OCI-M2 (cell line): ENCODE data around the gene LCAT.

ENCODE experiments used
- DNase-seq: peaks from one replicate; lab custom pipeline; 2025; ENCODE audit not compliant: unreplicated experiment; lab: John Stamatoyannopoulos, UW

LCAT gene

DNA sequence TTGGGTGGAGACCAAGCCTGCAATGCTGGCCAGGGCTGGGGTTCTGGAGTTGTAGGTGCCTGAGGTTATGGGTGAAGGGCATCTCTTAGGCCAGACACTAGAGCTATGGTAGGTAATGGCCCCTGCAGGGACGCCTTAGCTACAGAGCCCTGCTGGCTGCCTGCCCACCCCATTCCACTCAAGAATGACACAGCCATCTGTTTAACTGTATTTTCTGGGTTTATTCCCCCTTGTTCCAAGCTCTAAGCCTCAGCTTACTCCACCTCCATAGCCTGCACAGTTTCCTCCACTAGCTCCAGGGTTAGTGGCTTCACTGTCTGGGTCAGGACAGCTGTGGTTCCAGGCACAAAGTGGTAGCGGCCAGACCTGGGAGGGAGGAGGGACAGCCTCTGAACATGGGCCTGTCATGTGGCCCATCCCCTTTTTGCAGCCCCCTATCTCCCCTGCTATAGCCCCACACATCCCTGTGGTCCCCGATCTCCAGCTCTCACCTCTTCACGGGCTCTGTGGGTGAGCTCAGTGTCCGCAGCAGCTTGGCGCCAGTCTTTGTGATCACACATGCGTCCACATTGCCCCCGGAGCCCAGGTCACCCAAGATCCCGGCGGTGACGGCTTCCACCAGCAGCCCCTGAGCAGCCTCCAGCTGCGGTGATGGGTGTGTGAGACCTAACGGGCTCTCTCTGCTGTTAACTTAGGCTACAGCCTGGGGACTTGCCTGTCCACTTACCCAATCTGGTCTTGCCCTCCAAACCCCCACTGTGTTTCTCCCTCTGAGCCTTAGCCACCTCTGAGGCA, 9.4 kb downstream of the LCAT start:
- no peak for DNase-seq

DNA sequence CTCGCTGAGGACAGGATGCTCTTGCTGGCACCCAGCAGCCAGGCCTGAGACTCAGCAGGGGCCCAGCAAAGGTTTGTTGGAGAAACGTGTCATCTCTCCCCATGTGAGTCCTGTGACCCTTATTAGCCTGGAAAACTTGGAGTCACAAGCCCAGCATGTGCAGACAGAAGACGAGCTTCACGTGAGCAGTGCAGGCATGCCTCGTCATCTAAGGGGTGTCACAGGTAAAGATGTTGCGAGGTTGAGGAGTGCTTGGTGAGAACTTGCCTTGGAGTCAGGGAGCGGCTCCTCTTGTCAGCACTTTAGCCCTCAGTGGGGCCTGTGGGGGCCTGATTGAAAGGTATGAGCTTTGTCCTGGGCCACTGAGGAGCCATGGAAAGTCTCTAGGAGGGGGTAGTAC, 10.1 kb downstream of the LCAT start:
- DNase-seq = no peak

DNA sequence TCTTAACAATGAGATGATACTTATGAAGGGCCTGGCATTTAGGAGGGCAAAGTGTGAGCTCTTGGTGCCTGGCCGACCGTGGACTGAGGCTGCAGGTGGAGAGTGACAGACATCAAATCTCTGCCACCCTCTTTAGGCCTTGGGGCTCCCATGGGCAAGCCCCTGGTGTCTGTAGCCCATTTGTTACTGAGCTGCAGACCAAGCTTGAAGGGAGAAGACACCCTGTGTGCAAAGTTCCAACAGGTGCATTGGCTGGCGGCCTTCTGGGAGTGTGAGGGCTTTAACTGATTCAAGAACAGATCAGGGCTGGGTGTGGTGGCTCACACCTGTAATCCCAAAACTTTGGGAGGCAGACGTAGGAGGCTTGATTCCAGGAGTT, 11.5 kb downstream of the LCAT start:
- no peak for DNase-seq

DNA sequence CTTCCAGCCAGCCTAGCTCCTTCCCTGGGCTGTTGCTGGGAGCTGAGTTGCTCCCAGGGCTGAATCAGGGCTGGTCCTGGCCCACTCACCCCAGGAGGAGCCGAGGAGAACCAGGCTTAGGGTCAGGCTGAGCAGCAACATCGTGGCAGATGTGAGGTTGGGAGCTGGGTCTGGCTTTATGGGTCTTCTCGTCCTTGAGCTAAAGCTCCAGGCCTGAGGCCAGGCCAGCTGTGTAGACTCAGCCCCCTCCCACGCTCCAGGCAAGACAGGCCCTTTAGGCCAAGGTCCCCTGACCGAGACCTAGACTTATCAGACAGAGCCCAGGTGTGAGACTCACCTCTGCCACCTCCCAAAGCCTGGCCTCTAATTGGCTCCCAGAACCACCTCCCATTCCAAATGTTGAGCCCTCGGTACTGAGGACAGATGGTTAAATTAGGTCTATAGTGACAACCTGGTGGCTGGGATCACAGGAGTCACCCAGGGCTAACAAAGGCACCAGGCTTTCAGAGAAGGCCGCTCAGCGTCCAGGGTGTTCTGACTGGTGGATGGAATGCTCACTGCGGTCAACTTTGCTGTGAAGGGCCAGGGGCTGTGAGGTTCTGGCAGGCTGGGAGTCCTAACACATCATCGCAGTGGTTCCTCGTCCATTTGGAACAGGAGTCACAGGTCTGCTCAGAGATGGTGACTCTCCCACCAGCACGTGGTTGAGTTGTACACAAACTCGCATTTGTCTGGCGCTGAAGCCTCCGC, 12.0 kb downstream of the LCAT start, which contains the start of gene CTRL:
CTRL (minus strand) TSS at position 151 of the 750 bp plus-strand sequence; CDS start at position 141, 10 bp downstream.
- no peak for DNase-seq

DNA sequence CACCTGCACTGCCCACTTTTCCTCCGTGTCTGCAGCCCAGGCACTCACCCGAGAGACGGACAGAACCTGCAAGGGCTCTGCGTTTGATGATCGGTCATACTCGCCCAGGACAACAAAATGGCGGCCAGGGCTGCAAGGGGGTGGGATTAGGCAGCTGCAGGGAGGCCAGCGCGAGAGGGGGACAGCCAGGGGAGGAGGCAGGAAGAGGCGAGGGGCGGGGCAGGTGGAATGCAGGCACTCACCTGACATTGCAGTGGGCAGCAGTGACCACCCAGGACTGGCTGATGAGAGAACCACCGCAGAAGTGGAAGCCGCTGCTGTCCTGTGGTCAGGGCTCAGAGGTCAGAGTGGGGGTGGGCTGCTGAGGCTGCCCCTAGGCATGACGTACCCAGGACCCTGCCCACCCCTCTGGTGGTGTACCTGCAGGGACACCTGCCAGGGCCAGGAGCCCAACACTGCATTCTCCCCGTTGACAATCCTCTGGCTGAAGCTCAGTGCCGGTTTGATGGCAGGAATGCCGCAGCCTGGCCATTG, 13.2 kb downstream of the LCAT start:
- no peak for DNase-seq

DNA sequence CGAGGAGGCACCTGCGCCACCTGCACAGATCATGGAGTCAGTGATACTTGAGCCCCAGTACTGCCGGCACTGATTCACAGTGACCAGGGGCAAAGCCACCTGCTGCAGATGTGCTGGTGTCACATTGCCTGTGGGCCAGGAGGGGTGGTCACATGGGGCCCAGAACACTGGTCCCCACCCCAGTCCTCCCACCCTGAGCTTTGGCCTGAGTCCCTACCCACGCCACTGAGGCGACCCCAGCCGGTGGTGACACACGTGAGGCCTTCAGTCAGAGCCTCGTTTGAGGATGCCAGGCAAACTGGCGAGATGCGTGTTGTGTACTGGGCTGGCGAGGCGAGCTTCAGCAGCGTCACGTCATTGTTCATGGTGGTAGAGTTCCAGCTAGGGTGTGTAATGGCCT, 13.7 kb downstream of the LCAT start:
- DNase-seq = no peak

DNA sequence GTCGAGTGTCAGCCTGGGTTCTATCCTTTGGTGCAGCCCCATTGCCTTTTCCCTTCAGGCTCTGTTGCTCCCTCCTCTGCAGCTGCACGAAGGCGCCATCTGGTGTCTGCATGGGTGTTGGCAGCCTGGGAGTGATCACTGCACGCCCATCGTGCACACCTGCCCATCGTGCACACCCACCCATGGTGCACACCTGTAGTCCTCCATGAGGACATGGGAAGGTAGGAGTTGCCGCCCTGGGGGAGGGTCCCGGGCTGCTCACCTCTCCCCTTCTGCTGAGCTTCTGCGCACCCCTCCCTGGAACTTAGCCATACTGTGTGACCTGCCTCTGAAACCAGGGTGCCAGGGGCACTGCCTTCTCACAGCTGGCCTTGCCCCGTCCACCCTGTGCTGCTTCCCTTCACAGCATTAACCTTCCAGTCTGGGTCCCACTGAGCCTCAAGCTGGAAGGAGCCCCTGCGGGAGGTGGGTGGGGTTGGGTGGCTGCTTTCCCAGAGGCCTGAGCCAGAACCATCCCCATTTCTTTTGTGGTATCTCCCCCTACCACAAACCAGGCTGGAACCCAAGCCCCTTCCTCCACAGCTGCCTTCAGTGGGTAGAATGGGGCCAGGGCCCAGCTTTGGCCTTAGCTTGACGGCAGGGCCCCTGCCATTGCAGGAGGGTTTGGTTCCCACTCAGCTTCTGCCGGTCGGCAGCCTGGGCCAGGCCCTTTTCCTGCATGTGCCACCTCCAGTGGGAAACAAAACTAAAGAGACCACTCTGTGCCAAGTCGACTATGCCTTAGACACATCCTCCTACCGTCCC, 15.2 kb downstream of the LCAT start:
- no peak for DNase-seq

DNA sequence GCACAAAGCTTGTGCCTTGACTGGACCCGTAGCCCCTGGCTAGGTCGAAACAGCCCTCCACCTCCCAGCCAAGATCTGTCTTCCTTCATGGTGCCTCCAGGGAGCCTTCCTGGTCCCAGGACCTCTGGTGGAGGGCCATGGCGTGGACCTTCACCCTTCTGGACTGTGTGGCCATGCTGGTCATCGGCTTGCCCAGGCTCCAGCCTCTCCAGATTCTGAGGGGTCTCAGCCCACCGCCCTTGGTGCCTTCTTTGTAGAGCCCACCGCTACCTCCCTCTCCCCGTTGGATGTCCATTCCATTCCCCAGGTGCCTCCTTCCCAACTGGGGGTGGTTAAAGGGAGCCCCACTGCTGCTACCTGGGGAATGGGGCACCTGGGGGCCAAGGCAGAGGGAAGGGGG, 15.8 kb downstream of the LCAT start:
- no peak for DNase-seq

DNA sequence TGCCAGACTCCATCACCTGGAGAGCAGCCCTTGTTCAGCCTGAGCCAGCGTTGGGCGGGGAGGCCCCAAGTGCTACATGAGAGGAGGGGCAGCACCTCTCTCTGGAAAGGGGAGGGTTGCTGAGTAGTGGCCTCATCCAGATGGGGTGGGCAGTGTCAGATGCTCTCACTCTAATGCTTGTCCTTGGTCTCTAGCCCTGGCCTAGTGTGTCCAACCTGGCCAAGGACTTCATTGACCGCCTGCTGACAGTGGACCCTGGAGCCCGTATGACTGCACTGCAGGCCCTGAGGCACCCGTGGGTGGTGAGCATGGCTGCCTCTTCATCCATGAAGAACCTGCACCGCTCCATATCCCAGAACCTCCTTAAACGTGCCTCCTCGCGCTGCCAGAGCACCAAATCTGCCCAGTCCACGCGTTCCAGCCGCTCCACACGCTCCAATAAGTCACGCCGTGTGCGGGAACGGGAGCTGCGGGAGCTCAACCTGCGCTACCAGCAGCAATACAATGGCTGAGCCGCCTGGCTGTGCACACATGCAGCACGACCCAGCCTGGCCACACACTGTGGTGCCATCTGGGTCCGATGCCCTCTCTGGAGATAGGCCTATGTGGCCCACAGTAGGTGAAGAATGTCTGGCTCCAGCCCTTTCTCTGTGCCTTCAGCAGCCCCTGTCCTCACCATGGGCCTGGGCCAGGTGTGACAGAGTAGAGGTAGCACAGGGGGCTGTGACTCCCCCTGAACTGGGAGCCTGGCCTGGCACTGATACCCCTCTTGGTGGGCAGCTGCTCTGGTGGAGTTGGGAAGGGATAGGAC, 16.6 kb downstream of the LCAT start:
- no peak for DNase-seq

DNA sequence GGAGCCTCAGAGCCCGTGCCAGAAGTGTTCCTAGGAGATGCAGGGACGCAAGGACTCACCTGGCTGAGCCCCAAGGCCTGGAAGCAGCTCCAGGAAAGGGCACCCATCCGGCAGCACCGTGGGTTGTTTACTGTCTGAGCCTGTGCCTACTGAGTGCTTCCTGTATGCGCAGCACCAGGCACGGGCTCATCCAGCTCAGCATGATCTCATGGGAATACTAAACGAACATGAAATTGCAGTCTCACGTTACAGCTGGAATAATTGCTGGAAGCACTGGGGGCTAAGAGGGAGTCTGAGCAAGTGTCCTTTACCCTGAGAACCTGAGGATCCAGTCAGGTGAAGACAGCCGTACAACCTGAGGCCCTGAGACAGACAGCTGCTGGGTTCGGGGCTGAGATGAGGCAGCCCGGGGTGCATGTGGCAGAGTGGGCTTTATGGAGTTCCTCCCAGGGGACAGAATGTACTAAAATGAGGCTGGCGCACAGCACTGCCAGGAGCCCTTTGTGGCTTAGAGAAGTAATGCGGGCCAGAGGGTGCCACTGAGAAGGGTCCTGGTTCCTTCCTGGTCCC, 17.7 kb downstream of the LCAT start:
- no peak for DNase-seq

DNA sequence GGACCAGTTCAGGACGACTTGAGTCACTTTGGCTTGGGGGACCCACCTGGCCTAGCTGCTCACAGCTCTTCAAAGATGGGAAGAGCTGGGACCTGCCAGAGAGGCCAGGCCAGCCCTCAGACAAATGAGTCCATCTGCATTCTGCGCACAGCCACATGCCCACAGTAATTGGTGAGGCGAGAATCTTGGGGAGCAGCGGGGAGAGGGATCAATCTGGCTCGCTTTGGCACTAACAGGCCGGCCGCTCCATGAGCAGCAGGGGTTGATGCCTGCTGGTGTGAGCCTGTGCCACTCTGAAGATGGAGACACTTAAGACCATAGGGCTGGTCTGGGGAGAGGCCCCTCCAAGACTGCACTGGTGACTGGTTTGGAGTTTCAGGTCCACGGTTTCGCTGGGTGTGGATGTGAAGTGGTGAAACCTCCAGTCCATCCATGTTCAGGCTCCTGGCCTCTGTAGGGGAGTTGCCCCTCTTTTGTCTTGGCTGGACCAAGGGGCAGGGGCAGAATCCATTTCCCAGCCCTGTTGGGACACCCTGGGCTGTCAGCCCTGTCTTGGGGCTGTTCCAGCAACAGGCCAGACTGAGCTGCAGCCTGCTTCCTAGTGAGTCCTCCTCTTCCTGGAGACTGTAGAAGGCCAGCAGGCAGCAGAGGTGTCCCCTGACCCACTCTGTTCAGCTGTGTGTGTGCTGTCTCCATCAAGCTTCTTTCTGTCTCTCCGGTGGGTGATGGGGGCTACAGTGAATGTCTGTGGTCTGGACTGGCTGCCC, 19.6 kb downstream of the LCAT start:
- no peak for DNase-seq

DNA sequence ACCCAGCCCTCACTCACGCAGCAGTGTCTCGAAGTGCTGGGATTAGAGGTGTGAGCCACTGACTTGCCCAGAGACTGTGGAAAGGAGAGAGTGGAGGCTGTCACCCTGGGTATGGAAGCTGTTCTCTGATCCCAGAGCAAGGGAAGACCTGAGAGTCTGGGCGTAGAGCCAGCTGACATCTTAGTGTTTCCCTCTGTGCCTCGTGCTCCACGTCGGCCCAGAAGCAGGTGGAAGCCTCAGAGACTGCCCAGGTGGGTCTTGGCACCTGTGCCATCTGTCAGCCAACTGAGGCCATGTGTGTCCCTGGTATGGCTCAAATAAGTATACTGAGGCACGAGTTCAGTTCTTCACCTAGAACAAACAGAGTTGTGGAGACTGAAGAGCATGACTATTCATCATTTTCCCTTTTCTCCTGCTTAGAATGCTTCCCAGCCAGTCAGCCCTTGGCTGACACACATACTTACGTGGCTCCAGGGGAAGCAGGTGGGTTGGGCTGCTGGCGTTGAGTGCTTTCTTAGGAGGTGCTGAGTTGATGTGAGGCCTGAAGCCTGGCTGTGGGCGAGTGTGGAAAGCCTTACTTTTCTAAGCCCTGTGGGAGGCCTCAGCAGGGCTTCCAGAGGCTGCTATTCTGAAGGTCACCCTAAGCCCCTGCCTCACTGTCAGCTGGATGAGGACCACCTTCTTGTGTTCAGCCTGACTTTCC, 20.4 kb downstream of the LCAT start:
- no peak for DNase-seq

DNA sequence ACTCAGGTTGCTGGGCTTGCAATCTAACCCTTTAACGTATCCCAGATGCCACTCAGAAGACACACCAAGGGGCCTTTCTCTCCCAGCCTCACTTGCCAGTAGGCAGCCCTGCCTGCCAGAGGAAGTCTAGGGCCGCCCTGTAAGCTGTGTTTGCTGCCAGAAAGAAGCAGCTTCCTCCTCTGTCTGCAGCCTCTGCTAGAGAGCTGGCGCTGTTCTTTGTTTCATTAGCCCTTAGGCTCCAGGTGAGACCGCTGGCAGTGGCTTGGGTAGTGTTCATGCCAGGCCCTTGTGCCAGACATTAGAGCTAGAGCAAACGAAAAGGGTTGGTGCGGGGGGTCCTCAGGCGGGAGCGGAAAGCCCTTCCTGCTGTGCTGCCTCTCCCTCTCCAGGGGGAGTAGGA, 21.2 kb downstream of the LCAT start:
- no peak for DNase-seq

DNA sequence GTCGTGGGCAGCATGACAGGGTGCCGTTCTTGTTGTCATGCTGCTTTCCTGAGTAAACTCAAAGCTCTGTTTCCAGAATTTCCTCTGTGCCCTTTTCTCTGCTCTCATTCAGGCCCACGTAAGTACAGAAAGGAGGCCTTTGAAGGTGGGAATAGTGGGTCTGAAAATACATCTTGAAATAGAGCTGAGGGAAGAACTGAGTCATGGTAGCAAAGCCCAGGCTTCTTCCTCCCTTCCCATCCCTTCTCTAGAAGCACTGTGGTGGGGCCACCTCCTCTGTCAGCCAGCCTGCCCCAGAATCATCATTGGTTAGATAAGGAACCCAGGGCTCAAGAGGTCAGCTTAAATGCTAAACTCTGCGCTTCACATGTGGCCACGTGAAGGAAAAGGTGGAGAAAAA, 21.7 kb downstream of the LCAT start:
- no peak for DNase-seq

DNA sequence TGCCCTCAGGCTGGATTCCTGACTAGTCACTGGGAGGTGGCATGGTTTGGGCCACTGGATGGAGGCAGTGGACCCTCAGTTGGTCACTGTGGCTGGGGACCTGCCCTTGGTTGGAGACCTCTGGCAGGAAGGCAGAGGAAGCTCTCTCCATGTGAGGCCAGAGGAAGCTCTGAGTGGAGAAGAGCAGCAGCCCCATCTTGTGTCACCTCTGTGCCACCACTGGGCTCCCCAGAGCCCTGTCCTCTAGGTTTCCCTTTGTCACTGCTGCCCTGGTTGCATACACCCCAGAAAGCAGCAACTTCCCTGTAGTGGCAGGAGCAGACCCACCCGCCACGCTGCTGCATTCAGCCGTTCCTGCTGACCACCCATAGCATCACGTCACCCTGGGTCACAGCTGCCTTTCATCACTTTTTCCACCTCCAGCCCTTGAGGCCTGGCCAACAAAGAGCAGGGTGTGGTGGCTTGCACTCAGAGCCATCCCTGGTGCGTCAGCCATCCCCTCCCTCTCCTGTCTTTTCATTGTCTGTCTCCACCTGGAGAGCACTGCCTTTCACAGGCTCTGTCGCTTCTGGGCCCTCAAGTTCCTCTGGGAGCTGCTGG, 24.2 kb downstream of the LCAT start:
- no peak for DNase-seq

DNA sequence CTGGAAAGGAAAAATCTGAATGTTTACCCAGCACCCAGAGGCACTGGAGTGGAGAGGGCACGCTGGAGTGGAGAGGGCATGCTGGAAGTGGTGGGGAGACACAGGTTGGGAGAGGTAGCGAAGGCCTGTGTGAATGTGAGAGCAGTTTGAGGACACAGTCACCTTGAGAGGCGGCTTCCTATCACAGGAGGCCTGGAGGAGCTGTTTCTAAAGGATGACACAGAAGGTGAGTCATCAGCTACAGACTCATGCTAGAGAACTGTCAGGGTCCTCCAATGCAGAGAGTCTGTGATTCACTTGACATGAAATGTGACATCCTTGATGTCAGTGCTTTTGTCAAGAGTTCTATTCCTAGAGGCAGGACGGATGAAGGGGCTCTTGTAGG, 26.1 kb downstream of the LCAT start:
- no peak for DNase-seq

DNA sequence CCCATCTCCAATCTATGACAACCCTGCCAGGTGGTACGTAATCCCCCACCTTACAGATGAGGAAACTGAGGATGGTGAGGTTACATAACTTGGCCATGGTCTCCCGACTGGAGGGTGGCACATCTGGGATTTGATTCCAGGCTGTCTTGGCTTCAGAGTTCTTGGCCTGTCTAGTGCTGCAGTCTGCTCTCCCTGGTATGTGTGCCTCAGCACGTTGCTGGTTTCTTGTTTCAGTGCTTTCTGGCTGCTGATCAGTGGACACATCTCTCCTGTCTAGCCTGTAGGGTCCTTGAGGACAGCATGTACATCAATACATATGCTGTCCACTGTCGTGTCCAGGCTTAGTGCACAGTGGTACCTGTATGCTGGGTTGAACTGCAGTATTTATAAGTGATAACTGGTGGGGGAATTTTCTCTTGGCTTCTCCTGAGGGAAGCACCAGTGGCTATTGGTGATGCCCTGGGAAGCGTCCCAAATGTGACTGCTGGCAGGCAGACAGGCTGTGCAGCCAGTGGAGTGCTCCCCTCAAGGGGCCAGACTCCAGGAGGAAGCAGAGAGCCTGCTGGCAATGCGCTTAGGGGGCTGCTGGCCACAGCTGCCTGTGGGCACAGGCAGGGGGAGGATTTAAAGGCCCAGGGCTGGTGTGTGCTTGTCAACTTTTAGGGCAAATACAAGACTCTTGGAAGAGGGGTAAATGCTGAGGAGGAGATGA, 26.6 kb downstream of the LCAT start:
- no peak for DNase-seq
